ENCODE results near the gene SLC30A2. TPM values are rescaled to one million over a fixed set of nuclear protein-coding genes. Genes with fewer than 3 reads are reported as not detected.

The SLC30A2 gene
- total RNA-seq, 1 experiment from 2014 or later: 0.23 TPM

DNA sequence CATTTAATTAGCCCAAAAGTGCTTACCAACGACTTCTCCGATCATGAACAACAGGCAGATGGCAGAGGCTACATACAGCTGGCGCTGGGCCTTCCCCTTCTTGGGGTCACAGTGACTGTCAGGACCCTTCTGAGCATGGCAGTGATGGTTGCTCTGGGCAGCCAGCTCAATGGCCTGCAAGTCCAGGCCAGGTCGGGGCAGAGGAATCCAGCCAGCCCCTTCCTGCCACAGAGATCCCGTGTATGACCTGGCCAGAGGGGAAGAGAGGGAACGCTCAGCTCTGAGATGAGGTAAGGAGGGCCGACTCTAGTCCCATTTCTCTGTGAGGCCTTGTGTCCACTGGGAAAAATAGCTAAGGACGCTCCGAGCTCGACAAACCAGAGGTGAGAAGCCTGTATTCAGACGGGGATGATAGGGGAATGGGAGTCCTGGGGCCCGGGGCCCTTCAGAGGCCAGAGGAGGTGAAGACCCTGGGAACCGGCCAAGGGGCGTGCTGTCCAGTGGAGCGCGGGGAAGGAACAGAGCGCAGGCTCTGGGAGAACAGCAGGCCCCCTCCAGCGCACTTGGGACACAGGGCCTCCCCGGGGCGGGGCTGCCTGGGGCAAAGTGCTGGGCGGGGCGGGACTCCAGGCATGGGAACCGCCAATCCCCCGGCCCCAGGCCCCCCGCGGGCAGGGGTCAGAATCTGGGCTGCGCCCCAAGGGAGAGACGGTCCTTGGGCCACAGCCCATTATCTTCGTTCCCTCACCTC, 772 bp downstream of the SLC30A2 start:
- BruUV-seq (replicated peaks): no TSS peak
- Histone ChIP-seq H3K36me3 (ENCODE audit: control insufficient read depth, insufficient read depth, low read length) (no peaks in the 10 kb centered on the region), H3K4me3 (ENCODE audit: low read depth in 2 of 2, low read length in 2 of 2) (no peak overlapping the region), H3K4me1 (ENCODE audit: control insufficient read depth, insufficient read depth, low read length) (no peaks in the 10 kb centered on the region; the same call in 1 of the 2 replicates), H3K9me3 (ENCODE audit: control insufficient read depth, insufficient read depth, low read depth, low read length) (no peaks in the 10 kb centered on the region), H3K27me3 (ENCODE audit: control insufficient read depth, insufficient read depth, low read length) (peaks cover 15% of the 10 kb centered on the region), H3K27ac (ENCODE audit: low read length) (no peak overlapping the region)
- intact Hi-C loops (cut with micrococcal nuclease; ENCODE audit: unreplicated experiment) (no loop called here), in situ Hi-C loops (cut with HindIII; ENCODE audit: low pct_unique_long_range_greater_than_20kb, low sequenced_read_pairs) (no loop called here)
- DNase-seq (ENCODE audit: low read depth, low spot score) (no peak), ATAC-seq (peak; percentile 40)
- ChIA-PET POLR2A (no interaction called here), CTCF (interaction anchor here (0.6 to 1.3 kb wide), 3 partner anchors 8 to 18 kb away, joined by 3 to 9 read pairs (median 8); no protein-coding TSS in a partner anchor)
- TF ChIP-seq SIN3A (IDR thresholded peaks at IDR 0.05; ENCODE audit: borderline replicate concordance, insufficient read depth, low read depth, low read length): no peak
- no peak for TF ChIP-seq CTCF (IDR thresholded peaks at IDR 0.05)
- TF ChIP-seq, protein P1, sequence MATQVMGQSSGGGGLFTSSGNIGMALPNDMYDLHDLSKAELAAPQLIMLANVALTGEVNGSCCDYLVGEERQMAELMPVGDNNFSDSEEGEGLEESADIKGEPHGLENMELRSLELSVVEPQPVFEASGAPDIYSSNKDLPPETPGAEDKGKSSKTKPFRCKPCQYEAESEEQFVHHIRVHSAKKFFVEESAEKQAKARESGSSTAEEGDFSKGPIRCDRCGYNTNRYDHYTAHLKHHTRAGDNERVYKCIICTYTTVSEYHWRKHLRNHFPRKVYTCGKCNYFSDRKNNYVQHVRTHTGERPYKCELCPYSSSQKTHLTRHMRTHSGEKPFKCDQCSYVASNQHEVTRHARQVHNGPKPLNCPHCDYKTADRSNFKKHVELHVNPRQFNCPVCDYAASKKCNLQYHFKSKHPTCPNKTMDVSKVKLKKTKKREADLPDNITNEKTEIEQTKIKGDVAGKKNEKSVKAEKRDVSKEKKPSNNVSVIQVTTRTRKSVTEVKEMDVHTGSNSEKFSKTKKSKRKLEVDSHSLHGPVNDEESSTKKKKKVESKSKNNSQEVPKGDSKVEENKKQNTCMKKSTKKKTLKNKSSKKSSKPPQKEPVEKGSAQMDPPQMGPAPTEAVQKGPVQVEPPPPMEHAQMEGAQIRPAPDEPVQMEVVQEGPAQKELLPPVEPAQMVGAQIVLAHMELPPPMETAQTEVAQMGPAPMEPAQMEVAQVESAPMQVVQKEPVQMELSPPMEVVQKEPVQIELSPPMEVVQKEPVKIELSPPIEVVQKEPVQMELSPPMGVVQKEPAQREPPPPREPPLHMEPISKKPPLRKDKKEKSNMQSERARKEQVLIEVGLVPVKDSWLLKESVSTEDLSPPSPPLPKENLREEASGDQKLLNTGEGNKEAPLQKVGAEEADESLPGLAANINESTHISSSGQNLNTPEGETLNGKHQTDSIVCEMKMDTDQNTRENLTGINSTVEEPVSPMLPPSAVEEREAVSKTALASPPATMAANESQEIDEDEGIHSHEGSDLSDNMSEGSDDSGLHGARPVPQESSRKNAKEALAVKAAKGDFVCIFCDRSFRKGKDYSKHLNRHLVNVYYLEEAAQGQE (IDR thresholded peaks at IDR 0.05; ENCODE audit: insufficient read depth in 1 of 2, low read depth in 2 of 2, low read length in 1 of 2): no peak
- no peak for TF ChIP-seq TCF7L2 (IDR thresholded peaks at IDR 0.05; ENCODE audit: low read depth, low read length)
- no peak for TF ChIP-seq POLR2AphosphoS5 (IDR thresholded peaks at IDR 0.05; ENCODE audit: low read depth, low read length)

DNA sequence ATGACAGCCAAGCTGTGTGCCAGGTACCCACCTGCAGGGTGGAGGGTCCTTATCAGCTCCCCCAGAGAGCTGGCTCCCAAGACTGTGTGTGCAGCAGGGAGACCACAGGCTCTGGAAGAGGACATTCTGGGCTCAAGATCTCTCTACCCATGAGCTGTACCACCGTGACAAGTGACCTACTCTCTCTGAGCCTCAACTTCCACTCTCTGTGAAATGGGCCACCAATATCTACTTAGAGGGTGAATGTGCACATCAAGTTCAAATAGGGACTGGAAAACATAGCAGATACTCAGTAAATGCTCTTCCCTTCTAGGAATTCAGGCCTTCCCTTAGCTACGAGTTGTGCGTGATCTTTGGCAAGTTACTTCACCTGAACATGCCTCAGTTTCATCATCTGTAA, 1.5 kb downstream of the SLC30A2 start:
- in situ Hi-C loops (cut with HindIII; ENCODE audit: low pct_unique_long_range_greater_than_20kb, low sequenced_read_pairs): no loop called here
- ChIA-PET POLR2A (no interaction called here), CTCF (interaction anchor here (1.3 kb wide), 1 partner anchor 8 kb away, joined by 3 read pairs; no protein-coding TSS in a partner anchor)

More for the DNA sequence above, 1.5 kb downstream of the SLC30A2 start:
- no peaks in the 10 kb centered on the region; the same call in 1 of the 2 replicates for H3K4me1 ChIP-seq (ENCODE audit: control insufficient read depth, insufficient read depth, low read length)
- DNase-seq (ENCODE audit: low read depth, low spot score) (no peak), ATAC-seq (no peak)
- TF ChIP-seq POLR2AphosphoS5 (IDR thresholded peaks at IDR 0.05; ENCODE audit: low read depth, low read length): no peak
- no peak for TF ChIP-seq SIN3A (IDR thresholded peaks at IDR 0.05; ENCODE audit: borderline replicate concordance, insufficient read depth, low read depth, low read length)
- no peak for TF ChIP-seq CTCF (IDR thresholded peaks at IDR 0.05)
- TF ChIP-seq, protein P1 (IDR thresholded peaks at IDR 0.05; ENCODE audit: insufficient read depth in 1 of 2, low read depth in 2 of 2, low read length in 1 of 2): no peak
- TF ChIP-seq TCF7L2 (IDR thresholded peaks at IDR 0.05; ENCODE audit: low read depth, low read length): no peak
- no peaks in the 10 kb centered on the region for H3K36me3 ChIP-seq (ENCODE audit: control insufficient read depth, insufficient read depth, low read length)
- no TSS peak for BruUV-seq (replicated peaks)
- intact Hi-C loops (cut with micrococcal nuclease; ENCODE audit: unreplicated experiment): no loop called here
- H3K9me3 ChIP-seq (ENCODE audit: control insufficient read depth, insufficient read depth, low read depth, low read length): no peaks in the 10 kb centered on the region
- H3K4me3 ChIP-seq (ENCODE audit: low read depth in 2 of 2, low read length in 2 of 2): no peak overlapping the region
- peaks cover 15% of the 10 kb centered on the region for H3K27me3 ChIP-seq (ENCODE audit: control insufficient read depth, insufficient read depth, low read length)
- H3K27ac ChIP-seq (ENCODE audit: low read length): no peak overlapping the region
